Measurements from ENCODE around the gene FAM13B.

The FAM13B gene

DNA sequence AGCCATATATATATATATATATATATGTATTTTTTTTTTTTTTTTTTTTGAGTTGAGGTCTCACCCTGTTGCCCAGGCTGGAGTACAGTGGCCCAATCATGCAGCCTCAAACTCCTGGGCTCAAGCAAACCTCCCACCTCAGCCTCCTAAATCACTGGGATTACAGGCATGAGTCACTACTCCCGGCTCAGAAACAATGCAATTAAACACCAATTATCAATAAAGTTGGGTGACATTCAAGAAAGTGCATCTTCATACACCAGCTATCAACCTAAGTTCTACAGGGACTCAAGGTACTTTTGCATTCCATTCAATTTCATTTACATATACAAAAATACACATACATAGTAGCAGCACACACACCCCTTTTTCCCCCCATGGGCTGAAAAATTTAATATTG is 7.6 kb downstream of the FAM13B start:
- ChIA-PET POLR2A (interaction anchor here (0.7 kb wide), 1 partner anchor 15 kb away, joined by 3 read pairs; no protein-coding TSS in a partner anchor), CTCF (interaction anchor here (4.0 kb wide), 1 partner anchor 10 kb away, joined by 25 read pairs; no protein-coding TSS in a partner anchor)
- TF ChIP-seq, protein P1, sequence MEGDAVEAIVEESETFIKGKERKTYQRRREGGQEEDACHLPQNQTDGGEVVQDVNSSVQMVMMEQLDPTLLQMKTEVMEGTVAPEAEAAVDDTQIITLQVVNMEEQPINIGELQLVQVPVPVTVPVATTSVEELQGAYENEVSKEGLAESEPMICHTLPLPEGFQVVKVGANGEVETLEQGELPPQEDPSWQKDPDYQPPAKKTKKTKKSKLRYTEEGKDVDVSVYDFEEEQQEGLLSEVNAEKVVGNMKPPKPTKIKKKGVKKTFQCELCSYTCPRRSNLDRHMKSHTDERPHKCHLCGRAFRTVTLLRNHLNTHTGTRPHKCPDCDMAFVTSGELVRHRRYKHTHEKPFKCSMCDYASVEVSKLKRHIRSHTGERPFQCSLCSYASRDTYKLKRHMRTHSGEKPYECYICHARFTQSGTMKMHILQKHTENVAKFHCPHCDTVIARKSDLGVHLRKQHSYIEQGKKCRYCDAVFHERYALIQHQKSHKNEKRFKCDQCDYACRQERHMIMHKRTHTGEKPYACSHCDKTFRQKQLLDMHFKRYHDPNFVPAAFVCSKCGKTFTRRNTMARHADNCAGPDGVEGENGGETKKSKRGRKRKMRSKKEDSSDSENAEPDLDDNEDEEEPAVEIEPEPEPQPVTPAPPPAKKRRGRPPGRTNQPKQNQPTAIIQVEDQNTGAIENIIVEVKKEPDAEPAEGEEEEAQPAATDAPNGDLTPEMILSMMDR (IDR thresholded peaks at IDR 0.05; ENCODE audit: insufficient read depth, low read length, missing control alignments): no peak
- H3K4me3 ChIP-seq (ENCODE audit: low read depth, low read length): no peak overlapping the region
- DNase-seq (ENCODE audit: low read depth, low spot score): no peak

DNA sequence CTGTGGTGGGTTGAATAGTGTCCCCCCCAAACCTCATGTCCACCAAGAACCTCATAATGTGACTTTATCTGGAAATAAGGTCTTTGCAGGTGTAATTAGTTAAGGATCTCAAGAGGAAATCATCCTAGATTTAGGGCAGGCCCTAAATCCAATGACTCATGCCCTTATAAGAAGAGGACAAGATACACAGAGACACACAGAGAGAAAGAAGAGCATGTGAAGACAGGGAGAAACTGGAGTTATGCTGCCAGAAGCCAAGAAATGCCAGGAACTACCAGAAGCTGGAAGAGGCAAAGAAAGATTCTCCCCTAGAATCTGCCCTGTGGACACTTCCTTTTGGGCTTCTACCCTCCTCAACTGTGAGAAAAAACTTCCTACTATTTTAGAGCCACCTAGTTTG is 8.8 kb downstream of the FAM13B start:
- CTCF ChIA-PET: interaction anchor here (1.5 kb wide), 1 partner anchor 12 kb away, joined by 3 read pairs; no protein-coding TSS in a partner anchor
- POLR2A ChIA-PET: no interaction called here
- H3K4me3 ChIP-seq (ENCODE audit: low read depth, low read length): no peak overlapping the region
- no peak for DNase-seq (ENCODE audit: low read depth, low spot score)
- TF ChIP-seq, protein P1 (IDR thresholded peaks at IDR 0.05; ENCODE audit: insufficient read depth, low read length, missing control alignments): no peak

DNA sequence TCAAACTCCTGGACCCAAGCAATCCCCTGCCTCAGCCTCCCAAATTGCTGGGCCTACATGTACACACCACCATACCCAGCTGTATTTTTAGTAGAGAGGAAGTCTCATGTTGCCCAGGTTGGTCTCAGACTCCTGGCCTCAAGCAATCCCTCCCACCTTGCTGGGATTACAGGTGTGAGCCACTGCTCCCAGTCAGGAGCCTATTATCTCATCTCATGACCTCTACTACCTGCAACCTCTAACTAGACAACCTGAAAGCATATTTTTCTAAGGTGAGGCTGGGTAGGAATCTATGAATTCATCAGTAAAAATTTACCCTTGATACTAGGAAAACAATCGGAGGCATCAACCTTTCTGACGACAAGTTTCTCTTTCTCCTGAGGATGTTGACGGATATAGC is 10.0 kb downstream of the FAM13B start:
- ChIA-PET POLR2A (interaction anchor here (0.6 kb wide), 1 partner anchor 18 kb away, joined by 3 read pairs; no protein-coding TSS in a partner anchor), CTCF (interaction anchor here (0.9 to 2.2 kb wide), 3 partner anchors 11 to 46 kb away, joined by 3 to 11 read pairs (median 6); partner anchors contain the start of gene FAM13B)
- TF ChIP-seq, protein P1 (IDR thresholded peaks at IDR 0.05; ENCODE audit: insufficient read depth, low read length, missing control alignments): no peak
- DNase-seq (ENCODE audit: low read depth, low spot score): no peak
- H3K4me3 ChIP-seq (ENCODE audit: low read depth, low read length): no peak overlapping the region

DNA sequence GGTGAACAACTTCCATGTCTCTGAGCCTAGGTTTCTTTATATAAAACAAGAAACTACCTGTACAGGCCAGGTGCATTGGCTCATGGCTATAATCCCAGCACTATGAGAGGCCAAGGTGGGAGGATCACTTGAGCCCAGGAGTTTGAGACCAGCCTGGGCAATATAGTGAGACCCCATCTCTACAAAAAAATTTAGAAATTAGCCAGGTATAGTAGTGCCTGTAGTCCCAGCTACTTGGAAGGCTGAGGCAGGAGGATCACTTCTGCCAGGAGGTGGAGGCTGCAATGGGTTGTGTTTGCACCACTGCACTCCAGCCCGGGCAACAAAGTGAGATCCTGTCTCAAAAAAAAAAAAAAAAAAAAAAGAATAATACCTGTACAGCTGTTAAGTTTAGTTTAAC is 11.1 kb downstream of the FAM13B start:
- ChIA-PET CTCF (interaction anchor here (1.3 to 2.2 kb wide), 4 partner anchors 12 to 242 kb away, joined by 4 to 11 read pairs (median 5); partner anchors contain the start of gene FAM13B), POLR2A (no interaction called here)
- TF ChIP-seq, protein P1 (IDR thresholded peaks at IDR 0.05; ENCODE audit: insufficient read depth, low read length, missing control alignments): no peak
- no peak for DNase-seq (ENCODE audit: low read depth, low spot score)
- no peak overlapping the region for H3K4me3 ChIP-seq (ENCODE audit: low read depth, low read length)

- ChIA-PET CTCF (interaction anchor here (1.3 to 2.0 kb wide), 4 partner anchors 14 to 240 kb away, joined by 4 to 16 read pairs (median 6); partner anchors contain the start of gene FAM13B), POLR2A (no interaction called here)
- TF ChIP-seq, protein P1 (IDR thresholded peaks at IDR 0.05; ENCODE audit: insufficient read depth, low read length, missing control alignments): no peak
- H3K4me3 ChIP-seq (ENCODE audit: low read depth, low read length): no peak overlapping the region
- DNase-seq (ENCODE audit: low read depth, low spot score): no peak
Measured at GRCh38 chr5:138018849-138019248, 14.0 kb downstream of the FAM13B start.

DNA sequence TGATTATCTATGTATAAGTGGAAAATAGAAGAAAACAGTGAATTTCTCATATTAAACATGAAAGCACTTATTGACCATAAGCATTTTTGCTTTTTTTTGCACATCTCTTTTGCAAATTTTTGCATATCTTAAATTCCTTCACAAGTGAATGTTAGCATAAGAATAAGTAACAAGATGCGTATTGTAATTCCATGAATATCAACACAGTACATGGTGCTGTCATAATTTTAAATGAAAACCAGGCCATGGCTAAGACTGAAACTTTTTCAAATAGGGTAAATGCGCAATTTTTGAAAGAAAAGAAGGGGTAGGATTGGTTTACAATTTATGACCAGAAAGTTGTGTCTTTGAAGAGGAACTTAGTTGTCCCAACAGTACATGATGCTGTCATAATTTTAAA is 17.0 kb downstream of the FAM13B start:
- H3K4me3 ChIP-seq (ENCODE audit: low read depth, low read length): no peak overlapping the region
- TF ChIP-seq, protein P1 (IDR thresholded peaks at IDR 0.05; ENCODE audit: insufficient read depth, low read length, missing control alignments): no peak
- DNase-seq (ENCODE audit: low read depth, low spot score): no peak
- CTCF ChIA-PET: interaction anchor here (1.1 to 1.5 kb wide), 3 partner anchors 20 to 53 kb away, joined by 3 to 6 read pairs (median 4); no protein-coding TSS in a partner anchor
- POLR2A ChIA-PET: interaction anchor here (0.6 kb wide), 1 partner anchor 672 kb away, joined by 3 read pairs; no protein-coding TSS in a partner anchor
